Left hindlimb (tissue), 1 donor: ENCODE measurements around the gene ASB8.
"Not testable (repeated sequence)": the region's sequence is repeated elsewhere in the genome, so short reads cannot be mapped to it uniquely, and the experiment has no call there.

Source experiments
- DNase-seq: peaks from one replicate; pipeline ENCODE4 v3.0.0-alpha.2; 2018

The ASB8 gene

GRCh38 chr12:48182631-48183030 lies 25.3 kb upstream of the ASB8 start:
- DNase-seq: no peak

GRCh38 chr12:48180857-48181495 lies 23.7 kb upstream of the ASB8 start:
- DNase-seq: no peak

- no peak for DNase-seq
Observed at GRCh38 chr12:48180424-48180823, 23.1 kb upstream of the ASB8 start.

- DNase-seq: no peak
Observed at GRCh38 chr12:48179466-48179865, 22.2 kb upstream of the ASB8 start.

- no peak for DNase-seq
Observed at GRCh38 chr12:48177982-48178381, 20.7 kb upstream of the ASB8 start.

- no peak for DNase-seq
Observed at GRCh38 chr12:48176417-48176751, 19.1 kb upstream of the ASB8 start.

GRCh38 chr12:48175613-48176416 lies 18.5 kb upstream of the ASB8 start:
- DNase-seq: no peak

- no peak for DNase-seq
Observed at GRCh38 chr12:48169011-48169410, 11.7 kb upstream of the ASB8 start.

- DNase-seq: no peak
Observed at GRCh38 chr12:48165089-48165981, 8.0 kb upstream of the ASB8 start.

- no peak for DNase-seq
Observed at GRCh38 chr12:48164451-48164850, 7.1 kb upstream of the ASB8 start.

GRCh38 chr12:48163150-48163747 lies 5.9 kb upstream of the ASB8 start:
- no peak for DNase-seq

- no peak for DNase-seq
Observed at GRCh38 chr12:48160807-48161206, 3.5 kb upstream of the ASB8 start.

- DNase-seq: no peak
Observed at GRCh38 chr12:48160046-48160445, 2.7 kb upstream of the ASB8 start.

GRCh38 chr12:48157889-48158370 lies 615 bp upstream of the ASB8 start:
- DNase-seq: no peak

- DNase-seq: no peak
Observed at GRCh38 chr12:48156652-48157017, 680 bp downstream of the ASB8 start.

GRCh38 chr12:48155786-48156185 lies 1.5 kb downstream of the ASB8 start:
- not testable (repeated sequence) for DNase-seq

GRCh38 chr12:48151103-48151771 lies 6.1 kb downstream of the ASB8 start:
- DNase-seq: no peak

- no peak for DNase-seq
Observed at GRCh38 chr12:48145981-48146380, 11.3 kb downstream of the ASB8 start.

GRCh38 chr12:48143898-48144297 lies 13.4 kb downstream of the ASB8 start:
- DNase-seq: no peak

- DNase-seq: no peak
Observed at GRCh38 chr12:48142818-48143674, 14.3 kb downstream of the ASB8 start.

- DNase-seq: no peak
Observed at GRCh38 chr12:48135027-48135426, 22.3 kb downstream of the ASB8 start.

GRCh38 chr12:48132826-48133225 lies 24.5 kb downstream of the ASB8 start:
- no peak for DNase-seq
